ENCODE results near the gene SLC23A2.

The SLC23A2 gene

GRCh38 chr20:4967752-4968477, 33.4 kb downstream of the SLC23A2 start:
- no peak for DNase-seq (ENCODE audit: extremely low spot score)
- CTCF ChIA-PET: interaction anchor here (1.0 to 6.9 kb wide), 3 partner anchors 13 to 133 kb away, joined by 3 to 42 read pairs (median 13); no protein-coding TSS in a partner anchor
- POLR2A ChIA-PET: no interaction called here
- TF ChIP-seq, protein P1, sequence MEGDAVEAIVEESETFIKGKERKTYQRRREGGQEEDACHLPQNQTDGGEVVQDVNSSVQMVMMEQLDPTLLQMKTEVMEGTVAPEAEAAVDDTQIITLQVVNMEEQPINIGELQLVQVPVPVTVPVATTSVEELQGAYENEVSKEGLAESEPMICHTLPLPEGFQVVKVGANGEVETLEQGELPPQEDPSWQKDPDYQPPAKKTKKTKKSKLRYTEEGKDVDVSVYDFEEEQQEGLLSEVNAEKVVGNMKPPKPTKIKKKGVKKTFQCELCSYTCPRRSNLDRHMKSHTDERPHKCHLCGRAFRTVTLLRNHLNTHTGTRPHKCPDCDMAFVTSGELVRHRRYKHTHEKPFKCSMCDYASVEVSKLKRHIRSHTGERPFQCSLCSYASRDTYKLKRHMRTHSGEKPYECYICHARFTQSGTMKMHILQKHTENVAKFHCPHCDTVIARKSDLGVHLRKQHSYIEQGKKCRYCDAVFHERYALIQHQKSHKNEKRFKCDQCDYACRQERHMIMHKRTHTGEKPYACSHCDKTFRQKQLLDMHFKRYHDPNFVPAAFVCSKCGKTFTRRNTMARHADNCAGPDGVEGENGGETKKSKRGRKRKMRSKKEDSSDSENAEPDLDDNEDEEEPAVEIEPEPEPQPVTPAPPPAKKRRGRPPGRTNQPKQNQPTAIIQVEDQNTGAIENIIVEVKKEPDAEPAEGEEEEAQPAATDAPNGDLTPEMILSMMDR (IDR thresholded peaks at IDR 0.05; ENCODE audit: control extremely low read depth, extremely low read depth, low read depth, missing control alignments): no peak

DNA sequence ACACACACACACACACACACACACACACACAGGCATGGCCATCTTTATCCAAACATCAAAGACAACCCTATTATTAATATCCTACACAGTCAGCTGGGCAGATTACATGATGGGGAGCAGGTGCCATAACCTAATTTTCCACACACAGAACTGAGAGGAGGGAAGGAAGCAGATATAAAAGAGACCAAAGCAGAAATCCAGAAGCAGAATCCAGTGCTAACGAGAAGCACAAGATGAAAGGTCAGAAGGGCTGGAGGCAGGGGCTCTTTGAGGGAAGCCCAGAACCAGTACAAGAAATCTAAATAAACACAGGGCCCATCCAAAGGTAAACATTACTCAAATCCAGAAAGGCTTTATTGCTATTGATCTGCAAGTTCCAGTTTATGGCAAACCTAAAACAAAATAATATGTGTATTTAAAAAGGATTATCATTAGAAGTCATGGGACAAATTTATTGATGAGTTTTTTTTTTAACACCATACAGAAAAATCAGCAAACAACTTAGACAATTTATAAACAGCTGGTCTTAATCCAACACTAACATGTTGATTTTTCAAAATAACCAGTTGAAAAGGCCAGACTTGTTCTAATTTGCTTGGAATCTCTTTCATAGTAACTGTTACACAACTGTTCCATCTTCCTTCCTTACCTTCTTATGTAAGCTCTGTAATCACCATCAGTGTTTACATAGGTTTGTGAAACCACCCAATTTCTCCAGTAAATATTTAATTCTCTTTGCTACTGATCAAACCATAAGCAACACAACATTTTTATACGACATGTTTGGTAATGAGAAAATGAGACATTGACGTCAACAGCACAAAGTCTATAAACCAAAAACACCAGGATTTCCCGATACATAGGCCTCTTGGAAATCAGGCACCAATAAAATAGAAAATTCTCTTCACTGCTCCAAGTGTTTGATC, 34.2 kb downstream of the SLC23A2 start:
- TF ChIP-seq, protein P1 (IDR thresholded peaks at IDR 0.05; ENCODE audit: control extremely low read depth, extremely low read depth, low read depth, missing control alignments): no peak
- POLR2A ChIA-PET: no interaction called here
- CTCF ChIA-PET: interaction anchor here (1.1 to 6.9 kb wide), 9 partner anchors 9 to 226 kb away, joined by 3 to 42 read pairs (median 4); partner anchors contain the start of gene CDS2
- DNase-seq (ENCODE audit: extremely low spot score): no peak

DNA sequence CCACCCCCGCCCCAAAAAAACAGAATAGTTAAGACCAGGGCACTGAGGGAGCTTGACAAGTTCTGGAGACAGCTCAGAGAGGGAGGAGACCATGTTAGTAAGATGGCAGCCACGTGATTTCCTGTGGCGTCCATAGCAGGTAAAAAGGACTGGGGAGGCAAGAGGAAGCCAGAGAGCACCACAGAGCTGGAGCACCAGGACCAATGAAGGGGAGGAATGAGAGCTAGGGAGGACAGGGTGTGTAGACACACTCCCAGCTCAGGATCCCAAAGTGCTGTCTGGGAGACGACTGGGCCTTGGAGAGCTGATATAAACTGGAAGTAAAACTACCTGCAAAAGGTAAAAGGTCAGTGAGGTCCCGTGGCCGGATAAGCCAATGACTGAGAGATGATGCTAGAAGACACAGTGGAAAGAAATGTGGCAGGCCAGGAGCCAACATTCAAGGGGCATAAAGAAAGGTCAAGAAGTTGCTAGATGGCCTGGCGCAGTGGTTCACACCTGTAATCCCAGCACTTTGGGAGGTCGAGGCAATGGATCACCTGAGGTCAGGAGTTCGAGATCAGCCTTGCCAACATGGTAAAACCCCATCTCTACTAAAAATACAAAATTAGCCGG, 39.0 kb downstream of the SLC23A2 start:
- TF ChIP-seq, protein P1 (IDR thresholded peaks at IDR 0.05; ENCODE audit: control extremely low read depth, extremely low read depth, low read depth, missing control alignments): no peak
- DNase-seq (ENCODE audit: extremely low spot score): no peak
- POLR2A ChIA-PET: no interaction called here
- CTCF ChIA-PET: interaction anchor here (0.8 to 1.6 kb wide), 2 partner anchors 10 to 20 kb away, joined by 3 read pairs; no protein-coding TSS in a partner anchor

- DNase-seq (ENCODE audit: extremely low spot score): no peak
- TF ChIP-seq, protein P1 (IDR thresholded peaks at IDR 0.05; ENCODE audit: control extremely low read depth, extremely low read depth, low read depth, missing control alignments): no peak
- POLR2A ChIA-PET: interaction anchor here (0.6 kb wide), 1 partner anchor 277 kb away, joined by 3 read pairs; no protein-coding TSS in a partner anchor
- CTCF ChIA-PET: interaction anchor here (0.7 to 1.6 kb wide), 3 partner anchors 9 to 20 kb away, joined by 3 read pairs; no protein-coding TSS in a partner anchor
Observed at GRCh38 chr20:4961746-4962145, 39.6 kb downstream of the SLC23A2 start.

- DNase-seq (ENCODE audit: extremely low spot score): no peak
- POLR2A ChIA-PET: no interaction called here
- TF ChIP-seq, protein P1 (IDR thresholded peaks at IDR 0.05; ENCODE audit: control extremely low read depth, extremely low read depth, low read depth, missing control alignments): no peak
- CTCF ChIA-PET: interaction anchor here (0.9 to 2.6 kb wide), 6 partner anchors 11 to 198 kb away, joined by 3 to 15 read pairs (median 6); no protein-coding TSS in a partner anchor
Observed at GRCh38 chr20:4959592-4959991, 41.7 kb downstream of the SLC23A2 start.

GRCh38 chr20:4957939-4958362, 43.4 kb downstream of the SLC23A2 start:
- no peak for DNase-seq (ENCODE audit: extremely low spot score)
- TF ChIP-seq, protein P1 (IDR thresholded peaks at IDR 0.05; ENCODE audit: control extremely low read depth, extremely low read depth, low read depth, missing control alignments): no peak
- POLR2A ChIA-PET: interaction anchor here (0.6 kb wide), 1 partner anchor 12 kb away, joined by 3 read pairs; no protein-coding TSS in a partner anchor
- CTCF ChIA-PET: interaction anchor here (1.0 to 2.8 kb wide), 3 partner anchors 9 to 10 kb away, joined by 4 to 17 read pairs (median 15); no protein-coding TSS in a partner anchor
